ENCODE data around the gene ZNF107.

DNA sequence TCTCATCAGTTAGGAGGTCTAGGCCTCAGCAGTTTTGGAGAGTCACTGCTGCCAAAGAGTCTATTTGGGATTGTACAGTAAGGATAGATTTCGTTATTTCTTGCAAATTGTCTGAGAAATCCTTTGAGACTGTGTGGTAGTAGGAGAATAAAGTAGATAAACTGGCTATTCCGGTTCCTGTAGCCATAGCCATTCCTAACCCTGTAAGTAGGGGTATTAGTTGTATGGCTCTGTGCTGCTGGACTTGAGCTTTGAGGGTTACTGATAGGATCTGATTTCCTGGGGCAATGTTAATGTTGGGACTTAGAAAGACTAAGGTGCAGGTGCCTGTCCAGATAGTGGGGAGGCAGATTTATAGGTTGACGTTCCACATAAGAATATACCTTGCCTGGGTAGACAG lies 92.2 kb downstream of the ZNF107 start:
- TF ChIP-seq CTCF (IDR thresholded peaks at IDR 0.05; ENCODE audit: low read length) = no peak
- TF ChIP-seq EZH2 (IDR thresholded peaks at IDR 0.05; ENCODE audit: borderline replicate concordance, low read length) = no peak
